ENCODE measurements around the gene MCTP1. TPM values are rescaled to one million over a fixed set of nuclear protein-coding genes. Genes with fewer than 3 reads are reported as not detected.

MCTP1 gene
- total and polyA plus RNA-seq, 9 of the 15 experiments (the other 6 are each of a cell fraction or from before 2014, with no cell fraction given): 0.04 to 0.93 (median 0.06) TPM; not detected in 4

- no peak for FAIRE-seq
- Histone ChIP-seq H3K9me3 (replicated peaks; ENCODE audit: control insufficient read depth, insufficient read depth, low read depth, low read length) (no peaks in the 10 kb centered on the region), H3K36me3 (ENCODE audit: control insufficient read depth, insufficient read depth, low read length) (no peaks in the 10 kb centered on the region), H3K4me1 (replicated peaks in 1 of 2; ENCODE audit: control insufficient read depth in 2 of 2, insufficient read depth in 2 of 2, low read length in 2 of 2) (no peaks in the 10 kb centered on the region), H3K27ac (ENCODE audit: extremely low read depth, low read depth, low read length) (no peak overlapping the region), H3K4me2 (ENCODE audit: insufficient read depth, low read length) (no peak overlapping the region), H3K27me3 (ENCODE audit: control insufficient read depth in 2 of 2, insufficient read depth in 2 of 2, low read length in 2 of 2) (no peaks in the 10 kb centered on the region), H3K9me1 (ENCODE audit: control insufficient read depth, insufficient read depth, low read length) (no peaks in the 10 kb centered on the region), H3K9ac (ENCODE audit: insufficient read depth in 1 of 2, low read depth in 2 of 2, low read length in 2 of 2) (no peak overlapping the region), H3K79me2 (ENCODE audit: control insufficient read depth, insufficient read depth, low read length) (no peaks in the 10 kb centered on the region), H3K4me3 (no peak overlapping the region), H2AFZ (ENCODE audit: low read depth, low read length) (no peak overlapping the region), H4K20me1 (replicated peaks; ENCODE audit: control insufficient read depth, insufficient read depth, low read length) (no peaks in the 10 kb centered on the region)
- TF ChIP-seq ELK3 (CRISPR knock-in tag; IDR thresholded peaks at IDR 0.05) (no peak), IFI16 (CRISPR knock-in tag; IDR thresholded peaks at IDR 0.05) (no peak), FOXM1 (IDR thresholded peaks at IDR 0.05; ENCODE audit: low read depth) (no peak), FOXM1 (CRISPR knock-in tag; IDR thresholded peaks at IDR 0.05; ENCODE audit: low read depth) (no peak), PTBP1 (IDR thresholded peaks at IDR 0.05; ENCODE audit: low read depth, low read length) (no peak), ILK (tag; IDR thresholded peaks at IDR 0.05; ENCODE audit: borderline replicate concordance, low read depth) (no peak)
- no TSS peak for BruUV-seq (replicated peaks)
- intact Hi-C loops (cut with micrococcal nuclease) (no loop called here), in situ Hi-C loops (cut with MboI) (no loop called here)
- DNase-seq (ENCODE audit: extremely low read depth in 1 of 4, low spot score in 3 of 4): no peak
- WGBS (ENCODE audit: insufficient coverage, low coverage, missing lambda C conversion rate): 1% methylated on average over 4 of the region's 4 CpGs
- no peak for ATAC-seq
- ChIA-PET CTCF (ENCODE audit: low intra/inter-chr PET ratio) (no interaction called here), POLR2A (interaction anchor here (0.9 kb wide), 1 partner anchor 27 kb away, joined by 3 read pairs; no protein-coding TSS in a partner anchor)
Observed at GRCh38 chr5:95042037-95042436, 242.9 kb downstream of the MCTP1 start.
